ENCODE measurements around the gene RPL39L. TPM values are rescaled to one million over a fixed set of nuclear protein-coding genes. Genes with fewer than 3 reads are reported as not detected.

Gene RPL39L
- total RNA-seq, 1 donor from 2014 or later = 2.9 TPM

DNA sequence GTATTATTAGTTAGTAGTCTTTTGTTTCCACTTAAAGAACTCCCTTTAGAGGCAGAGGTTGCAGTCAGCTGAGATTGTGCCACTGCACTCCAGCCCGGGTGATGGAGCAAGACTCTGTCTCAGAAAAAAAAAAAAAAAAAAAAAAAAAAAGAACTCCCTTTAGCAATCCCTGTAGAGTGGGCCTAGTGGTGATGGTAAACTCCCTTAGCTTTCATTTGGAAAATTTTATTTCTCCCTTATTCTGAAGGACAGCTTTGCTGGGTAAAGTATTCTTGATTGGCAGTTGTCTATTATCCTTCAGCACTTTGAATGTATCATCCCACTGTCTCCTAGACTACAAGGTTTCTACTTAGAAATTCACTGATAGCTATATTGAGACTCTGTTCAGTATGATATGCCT is 46.0 kb downstream of the RPL39L start:
- Histone ChIP-seq H3K27ac (replicated peaks) (no peak overlapping the region), H3K9me3 (replicated peaks) (peaks cover 48% of the 10 kb centered on the region), H3K36me3 (no peaks in the 10 kb centered on the region), H3K4me3 (no peak overlapping the region), H3K27me3 (ENCODE audit: low read depth) (no peaks in the 10 kb centered on the region), H3K4me1 (no peaks in the 10 kb centered on the region)
- intact Hi-C loops (cut with micrococcal nuclease) = no loop called here
- TF ChIP-seq, protein P1, sequence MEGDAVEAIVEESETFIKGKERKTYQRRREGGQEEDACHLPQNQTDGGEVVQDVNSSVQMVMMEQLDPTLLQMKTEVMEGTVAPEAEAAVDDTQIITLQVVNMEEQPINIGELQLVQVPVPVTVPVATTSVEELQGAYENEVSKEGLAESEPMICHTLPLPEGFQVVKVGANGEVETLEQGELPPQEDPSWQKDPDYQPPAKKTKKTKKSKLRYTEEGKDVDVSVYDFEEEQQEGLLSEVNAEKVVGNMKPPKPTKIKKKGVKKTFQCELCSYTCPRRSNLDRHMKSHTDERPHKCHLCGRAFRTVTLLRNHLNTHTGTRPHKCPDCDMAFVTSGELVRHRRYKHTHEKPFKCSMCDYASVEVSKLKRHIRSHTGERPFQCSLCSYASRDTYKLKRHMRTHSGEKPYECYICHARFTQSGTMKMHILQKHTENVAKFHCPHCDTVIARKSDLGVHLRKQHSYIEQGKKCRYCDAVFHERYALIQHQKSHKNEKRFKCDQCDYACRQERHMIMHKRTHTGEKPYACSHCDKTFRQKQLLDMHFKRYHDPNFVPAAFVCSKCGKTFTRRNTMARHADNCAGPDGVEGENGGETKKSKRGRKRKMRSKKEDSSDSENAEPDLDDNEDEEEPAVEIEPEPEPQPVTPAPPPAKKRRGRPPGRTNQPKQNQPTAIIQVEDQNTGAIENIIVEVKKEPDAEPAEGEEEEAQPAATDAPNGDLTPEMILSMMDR (IDR thresholded peaks at IDR 0.05; ENCODE audit: borderline replicate concordance) = no peak
- DNase-seq = no peak

DNA sequence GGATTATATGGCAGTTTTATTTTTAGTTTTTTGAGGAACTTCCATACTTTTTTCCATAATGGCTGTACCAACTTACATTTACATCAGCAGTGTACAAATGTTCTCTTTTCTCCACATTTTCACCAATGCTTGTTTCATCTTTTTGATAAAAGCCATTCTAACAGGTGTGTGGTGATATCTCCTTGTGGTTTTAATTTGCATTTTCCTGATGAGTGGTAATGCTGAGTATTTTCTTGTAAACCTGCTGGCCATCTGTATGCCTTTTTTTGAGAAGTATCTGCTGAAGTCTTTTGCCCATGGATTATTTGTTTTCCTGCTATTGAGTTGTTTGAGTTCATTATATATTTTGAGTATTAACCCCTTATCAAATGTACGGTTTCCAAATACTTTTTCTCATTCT is 50.6 kb downstream of the RPL39L start:
- intact Hi-C loops (cut with micrococcal nuclease) = no loop called here
- TF ChIP-seq, protein P1 (IDR thresholded peaks at IDR 0.05; ENCODE audit: borderline replicate concordance) = no peak
- Histone ChIP-seq H3K4me1 (peaks cover 12% of the 10 kb centered on the region), H3K36me3 (no peaks in the 10 kb centered on the region), H3K4me3 (no peak overlapping the region), H3K27ac (replicated peaks) (no peak overlapping the region), H3K9me3 (replicated peaks) (peaks cover 40% of the 10 kb centered on the region), H3K27me3 (ENCODE audit: low read depth) (no peaks in the 10 kb centered on the region)
- DNase-seq = no peak

DNA sequence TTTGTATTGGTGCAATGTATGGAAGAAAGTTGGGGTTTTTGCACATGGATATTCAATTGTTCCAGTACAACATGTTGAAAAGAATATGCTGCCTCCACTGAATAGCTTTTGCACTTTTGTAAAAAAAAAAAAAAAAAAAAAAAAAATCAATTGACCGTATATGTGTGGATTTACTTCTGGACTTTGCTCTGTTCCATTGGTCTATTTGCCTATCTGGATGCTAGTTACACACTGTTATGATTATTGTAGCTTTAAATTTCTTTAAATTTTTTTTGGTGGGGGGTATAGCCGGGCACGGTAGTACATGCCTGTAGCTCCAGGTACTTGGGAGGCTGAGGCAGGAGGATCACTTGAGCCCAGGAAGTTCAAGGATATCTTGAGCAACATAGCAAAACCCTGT is 52.5 kb downstream of the RPL39L start:
- TF ChIP-seq, protein P1 (IDR thresholded peaks at IDR 0.05; ENCODE audit: borderline replicate concordance) = no peak
- intact Hi-C loops (cut with micrococcal nuclease) = no loop called here
- Histone ChIP-seq H3K9me3 (replicated peaks) (peaks cover 35% of the 10 kb centered on the region), H3K4me3 (no peak overlapping the region), H3K4me1 (peaks cover 12% of the 10 kb centered on the region), H3K27me3 (ENCODE audit: low read depth) (no peaks in the 10 kb centered on the region), H3K27ac (replicated peaks) (no peak overlapping the region), H3K36me3 (no peaks in the 10 kb centered on the region)
- no peak for DNase-seq

DNA sequence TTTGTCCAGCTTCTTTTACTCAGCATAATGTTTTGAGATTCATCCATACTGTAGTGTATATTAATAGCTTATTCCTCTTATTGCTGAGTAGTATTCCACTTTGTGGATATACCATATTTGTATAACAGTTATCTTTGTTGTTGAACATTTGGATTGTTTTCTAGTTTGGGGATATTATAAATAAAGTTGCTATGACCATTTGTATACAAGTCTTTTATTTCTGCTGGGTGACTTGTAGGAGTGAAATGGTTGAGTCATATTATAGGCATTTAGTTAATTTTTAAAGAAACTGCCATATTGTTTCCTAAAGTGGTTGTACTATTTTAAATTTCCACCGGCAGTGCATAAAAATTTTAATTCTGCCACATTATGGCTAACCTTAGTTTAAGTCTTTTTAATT is 53.4 kb downstream of the RPL39L start:
- intact Hi-C loops (cut with micrococcal nuclease) = no loop called here
- H3K4me1 ChIP-seq = peaks cover 12% of the 10 kb centered on the region
- no peak overlapping the region for H3K4me3 ChIP-seq
- H3K27ac ChIP-seq (replicated peaks) = no peak overlapping the region
- H3K9me3 ChIP-seq (replicated peaks) = peaks cover 35% of the 10 kb centered on the region
- no peaks in the 10 kb centered on the region for H3K36me3 ChIP-seq
- no peak for DNase-seq
- H3K27me3 ChIP-seq (ENCODE audit: low read depth) = no peaks in the 10 kb centered on the region
- TF ChIP-seq, protein P1 (IDR thresholded peaks at IDR 0.05; ENCODE audit: borderline replicate concordance) = no peak

DNA sequence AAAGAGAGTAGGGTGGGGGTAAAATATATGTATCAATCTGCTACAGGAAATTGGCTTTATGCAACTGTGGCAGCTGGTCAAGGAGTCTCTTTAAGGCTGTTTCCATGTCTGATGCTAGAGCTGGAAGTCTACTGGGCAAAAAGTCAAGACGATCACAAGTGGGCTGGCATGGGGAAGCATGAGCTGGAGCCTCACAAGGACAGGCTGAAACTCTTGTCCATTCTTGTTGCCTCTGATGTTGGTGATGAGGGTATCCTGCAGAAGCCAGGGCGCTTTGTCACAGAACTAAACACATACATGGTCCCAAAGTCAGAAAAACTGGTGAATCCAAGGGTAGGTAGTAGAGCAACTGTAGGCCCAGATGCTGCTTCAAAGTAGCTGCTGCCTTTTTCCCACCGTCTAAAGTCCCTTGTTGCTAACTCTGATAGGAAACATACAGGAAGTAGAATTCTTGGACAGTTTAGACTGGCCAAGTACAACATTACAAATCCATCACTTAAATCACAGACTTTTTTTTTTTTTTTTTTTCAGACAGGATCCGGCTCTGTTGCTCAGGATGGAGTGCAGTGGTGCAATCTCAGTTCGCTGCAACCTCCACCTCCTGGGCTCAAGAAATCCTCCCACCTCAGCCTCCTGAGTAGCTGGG is 54.2 kb downstream of the RPL39L start:
- no peak overlapping the region for H3K4me3 ChIP-seq
- H3K9me3 ChIP-seq (replicated peaks) = peaks cover 35% of the 10 kb centered on the region
- TF ChIP-seq, protein P1 (IDR thresholded peaks at IDR 0.05; ENCODE audit: borderline replicate concordance) = no peak
- intact Hi-C loops (cut with micrococcal nuclease) = no loop called here
- H3K4me1 ChIP-seq = peaks cover 12% of the 10 kb centered on the region
- H3K27me3 ChIP-seq (ENCODE audit: low read depth) = no peaks in the 10 kb centered on the region
- no peaks in the 10 kb centered on the region for H3K36me3 ChIP-seq
- H3K27ac ChIP-seq (replicated peaks) = peak overlapping the region; percentile 49
- DNase-seq = no peak

Measured in left ventricle myocardium inferior (tissue), 1 donor.